ENCODE results near the gene CGNL1. TPM values are rescaled to one million over a fixed set of nuclear protein-coding genes. Genes with fewer than 3 reads are reported as not detected.

The CGNL1 gene
- total RNA-seq, 2 donors from 2014 or later, result 3.9 to 4.7 TPM

GRCh38 chr15:57329582-57330367 is 46.5 kb upstream of the CGNL1 start:
- H3K4me3 ChIP-seq, result no peak overlapping the region
- no peak overlapping the region for H3K9ac ChIP-seq (ENCODE audit: low read depth in 2 of 2, low read length in 2 of 2)
- TF ChIP-seq CTCF (IDR thresholded peaks at IDR 0.05), result no peak
- H3K27ac ChIP-seq, result no peak overlapping the region
- no peaks in the 10 kb centered on the region for H3K27me3 ChIP-seq
- H3K9me3 ChIP-seq, result no peaks in the 10 kb centered on the region
- intact Hi-C loops (cut with DNase I), result no loop called here
- H3K36me3 ChIP-seq, result no peaks in the 10 kb centered on the region
- H3K4me1 ChIP-seq, result no peaks in the 10 kb centered on the region
- DNase-seq, result no peak

GRCh38 chr15:57330619-57331340 is 45.5 kb upstream of the CGNL1 start:
- intact Hi-C loops (cut with DNase I), result no loop called here
- no peak for TF ChIP-seq CTCF (IDR thresholded peaks at IDR 0.05)
- no peak for DNase-seq
- H3K27ac ChIP-seq, result no peak overlapping the region
- no peaks in the 10 kb centered on the region for H3K4me1 ChIP-seq
- no peak overlapping the region for H3K9ac ChIP-seq (ENCODE audit: low read depth in 2 of 2, low read length in 2 of 2)
- no peaks in the 10 kb centered on the region for H3K27me3 ChIP-seq
- no peak overlapping the region for H3K4me3 ChIP-seq
- H3K36me3 ChIP-seq, result no peaks in the 10 kb centered on the region
- no peaks in the 10 kb centered on the region for H3K9me3 ChIP-seq

GRCh38 chr15:57332326-57332725 is 44.0 kb upstream of the CGNL1 start:
- no peaks in the 10 kb centered on the region for H3K4me1 ChIP-seq
- H3K36me3 ChIP-seq, result no peaks in the 10 kb centered on the region
- H3K4me3 ChIP-seq, result no peak overlapping the region
- DNase-seq, result no peak
- H3K27ac ChIP-seq, result no peak overlapping the region
- H3K9me3 ChIP-seq, result no peaks in the 10 kb centered on the region
- TF ChIP-seq CTCF (IDR thresholded peaks at IDR 0.05), result no peak
- H3K27me3 ChIP-seq, result no peaks in the 10 kb centered on the region
- intact Hi-C loops (cut with DNase I), result no loop called here
- no peak overlapping the region for H3K9ac ChIP-seq (ENCODE audit: low read depth in 2 of 2, low read length in 2 of 2)

GRCh38 chr15:57333487-57333886 is 42.8 kb upstream of the CGNL1 start:
- TF ChIP-seq CTCF (IDR thresholded peaks at IDR 0.05), result no peak
- no peak for DNase-seq
- no peak overlapping the region for H3K4me3 ChIP-seq
- H3K9me3 ChIP-seq, result no peaks in the 10 kb centered on the region
- H3K36me3 ChIP-seq, result no peaks in the 10 kb centered on the region
- H3K9ac ChIP-seq (ENCODE audit: low read depth in 2 of 2, low read length in 2 of 2), result no peak overlapping the region
- intact Hi-C loops (cut with DNase I), result no loop called here
- no peaks in the 10 kb centered on the region for H3K4me1 ChIP-seq
- H3K27ac ChIP-seq, result no peak overlapping the region
- no peaks in the 10 kb centered on the region for H3K27me3 ChIP-seq

GRCh38 chr15:57334257-57334656 is 42.0 kb upstream of the CGNL1 start:
- intact Hi-C loops (cut with DNase I), result no loop called here
- Histone ChIP-seq H3K27ac (no peak overlapping the region), H3K27me3 (no peaks in the 10 kb centered on the region), H3K9ac (ENCODE audit: low read depth in 2 of 2, low read length in 2 of 2) (no peak overlapping the region), H3K9me3 (no peaks in the 10 kb centered on the region), H3K36me3 (no peaks in the 10 kb centered on the region), H3K4me3 (no peak overlapping the region), H3K4me1 (no peaks in the 10 kb centered on the region)
- no peak for DNase-seq
- TF ChIP-seq CTCF (IDR thresholded peaks at IDR 0.05), result no peak

All from colonic mucosa (tissue), 4 donors.